Measurements from ENCODE around the gene CRABP2.

Gene CRABP2

DNA sequence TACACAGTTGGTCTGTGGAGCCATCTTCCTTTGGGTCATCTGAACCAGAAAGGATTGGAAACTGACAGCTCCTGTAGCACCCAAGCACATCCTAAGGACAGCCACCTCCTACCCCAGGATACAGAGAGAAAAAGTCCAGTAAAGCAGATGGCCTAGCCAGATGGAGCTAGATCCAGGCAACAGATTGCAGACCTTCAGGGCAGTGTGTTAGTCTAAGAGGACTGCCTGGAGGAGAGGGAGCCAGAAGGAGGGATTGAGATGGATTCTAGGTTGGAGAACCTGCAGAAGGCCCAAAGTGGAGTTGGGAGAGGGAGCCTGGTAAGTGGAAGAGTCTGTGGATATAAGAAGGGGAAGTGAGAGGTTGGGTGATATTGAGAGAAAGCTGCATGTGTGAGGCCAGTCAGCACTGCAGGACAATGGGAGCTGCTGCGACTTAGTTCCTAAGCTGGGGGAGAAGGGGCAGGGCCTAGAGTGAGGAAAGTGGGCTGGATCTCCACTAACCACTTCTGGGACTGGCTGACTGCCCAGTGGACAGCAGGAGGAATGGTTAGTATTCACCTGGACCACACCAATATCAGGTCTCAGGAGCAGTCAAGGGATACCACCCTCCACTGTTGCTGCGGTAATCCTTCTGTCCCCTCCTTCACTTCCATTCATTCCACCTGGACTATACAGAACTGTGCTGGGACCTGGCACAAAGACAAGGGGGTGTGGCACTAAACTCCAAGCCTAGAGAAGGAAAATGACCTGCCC, 50.1 kb downstream of the CRABP2 start:
- DNase-seq (ENCODE audit: low read depth in 2 of 2), result no peak

GRCh38 chr1:156654700-156655099, 50.7 kb downstream of the CRABP2 start:
- no peak for DNase-seq (ENCODE audit: low read depth in 2 of 2)

DNA sequence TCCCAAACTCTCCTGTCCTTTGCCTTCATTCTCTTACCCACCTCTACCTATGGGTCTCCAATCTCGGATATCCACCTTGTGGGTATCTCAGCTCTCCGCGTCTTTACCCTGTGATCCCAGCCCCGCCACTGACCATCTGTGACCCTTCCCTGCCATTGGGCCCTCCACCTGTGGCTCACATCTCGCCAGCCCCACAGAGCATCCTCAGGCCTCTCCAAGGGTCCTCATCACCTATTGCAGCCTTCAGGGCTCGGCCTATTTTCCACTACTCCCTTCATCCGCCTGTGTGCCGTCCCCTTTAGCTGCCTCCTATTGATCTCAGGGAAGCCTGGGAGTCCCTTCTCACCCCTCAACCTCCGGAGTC, 52.4 kb downstream of the CRABP2 start:
- no peak for DNase-seq (ENCODE audit: low read depth in 2 of 2)

GRCh38 chr1:156652131-156652991, 53.0 kb downstream of the CRABP2 start:
- DNase-seq (ENCODE audit: low read depth in 2 of 2), result no peak

Data from stimulated activated CD4-positive, alpha-beta T cell treated with anti-CD3 and anti-CD28 coated beads, Interleukin-1b, Interleukin-23, amount 100 ng/mL, for 4 hours (primary cell).